Stimulated activated CD8-positive, alpha-beta memory T cell treated with anti-CD3 and anti-CD28 coated beads, Interleukin-15, amount 100 ng/mL, for 4 hours (primary cell): Measurements from ENCODE around the gene SPN.
A peak's percentile ranks its signal among the peaks of the same experiment; 100 is the strongest.
"Not testable (repeated sequence)": the region's sequence is repeated elsewhere in the genome, so short reads cannot be mapped to it uniquely, and the experiment has no call there.

ENCODE experiments used
- DNase-seq, 2 donors: peaks; one replicate each; pipeline ENCODE4 v3.0.0-alpha.2; 2020; ENCODE audit warnings: low read depth in 2 of 2

The SPN gene

GRCh38 chr16:29701214-29701555 lies 38.1 kb downstream of the SPN start:
- no peak for DNase-seq

GRCh38 chr16:29702269-29702668 lies 39.2 kb downstream of the SPN start:
- DNase-seq = no peak

GRCh38 chr16:29705030-29705429 lies 42.0 kb downstream of the SPN start:
- no peak for DNase-seq

GRCh38 chr16:29707160-29707559 lies 44.1 kb downstream of the SPN start:
- DNase-seq = not testable (repeated sequence)

GRCh38 chr16:29708917-29709600 lies 46.0 kb downstream of the SPN start:
- no peak for DNase-seq

GRCh38 chr16:29709657-29710056 lies 46.6 kb downstream of the SPN start:
- not testable (repeated sequence) for DNase-seq

GRCh38 chr16:29710227-29711219 lies 47.5 kb downstream of the SPN start:
- DNase-seq = peak in 1 of 2 donors; percentile 29

- no peak for DNase-seq
These were observed 49.8 kb downstream of the SPN start for GRCh38 chr16:29712809-29713208.

- DNase-seq = no peak
These were observed 51.3 kb downstream of the SPN start for GRCh38 chr16:29714396-29714795.

- DNase-seq = no peak
These were observed 51.9 kb downstream of the SPN start for GRCh38 chr16:29714972-29715371.

GRCh38 chr16:29717113-29717512 lies 54.1 kb downstream of the SPN start:
- DNase-seq = no peak

- DNase-seq = no peak
These were observed 56.0 kb downstream of the SPN start for GRCh38 chr16:29719063-29719462.
